ENCODE measurements around the gene BICC1. TPM values are rescaled to one million over a fixed set of nuclear protein-coding genes. Genes with fewer than 3 reads are reported as not detected.

The BICC1 gene
- total and polyA plus RNA-seq, 2 of the 8 experiments (the other 6 are each of a cell fraction or from before 2014, with no cell fraction given): 0.20 to 0.73 TPM

DNA sequence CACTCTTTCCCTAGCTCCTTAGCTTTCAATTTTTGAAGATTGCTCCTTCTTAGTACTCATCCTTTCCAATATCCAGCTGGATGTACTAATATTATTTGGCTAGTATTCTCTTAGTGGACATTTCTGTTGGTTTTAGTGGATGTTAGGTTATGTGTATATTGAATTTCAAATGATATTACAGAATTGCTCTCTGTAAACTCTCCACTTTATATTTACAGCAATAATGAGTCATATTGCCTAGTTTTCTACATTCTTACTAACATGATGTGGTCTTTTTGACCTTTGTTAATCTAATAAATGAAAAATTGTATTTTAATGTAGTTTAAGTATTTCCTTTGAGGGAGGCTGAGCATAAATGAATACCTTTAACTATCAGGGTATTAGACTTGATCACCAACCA lies 69.4 kb downstream of the BICC1 start:
- Histone ChIP-seq H3K4ac (replicated peaks; ENCODE audit: insufficient read length, low read depth, low read length) (no peak overlapping the region), H3K27me3 (replicated peaks in 1 of 4; ENCODE audit: control insufficient read depth in 3 of 4, extremely low read depth in 1 of 4, insufficient read depth in 3 of 4, low read length in 3 of 4) (no peaks in the 10 kb centered on the region), H3K79me1 (ENCODE audit: low read depth, low read length) (no peaks in the 10 kb centered on the region), H3K4me2 (ENCODE audit: insufficient read depth in 1 of 2, low read depth in 2 of 2, low read length in 2 of 2) (no peak overlapping the region), H2BK12ac (ENCODE audit: low read depth, low read length) (no peak overlapping the region), H2BK15ac (ENCODE audit: low read length) (no peak overlapping the region), H3K56ac (replicated peaks; ENCODE audit: insufficient read length, low read depth, low read length) (no peak overlapping the region), H2BK120ac (replicated peaks; ENCODE audit: low read depth, low read length) (no peak overlapping the region), H3K18ac (ENCODE audit: extremely low read depth, low read length) (no peak overlapping the region), H2BK5ac (ENCODE audit: low read depth, low read length) (no peak overlapping the region), H3K23ac (ENCODE audit: insufficient read length) (no peak overlapping the region), H2AFZ (ENCODE audit: low read length) (no peak overlapping the region), H3K79me2 (ENCODE audit: control insufficient read depth in 1 of 2, insufficient read depth in 2 of 2, low read length in 2 of 2) (no peaks in the 10 kb centered on the region), H4K20me1 (replicated peaks in 1 of 2; ENCODE audit: control insufficient read depth in 1 of 2, insufficient read depth in 2 of 2, low read length in 2 of 2) (no peaks in the 10 kb centered on the region), H4K8ac (ENCODE audit: extremely low read depth, insufficient read depth, low read length) (no peak overlapping the region), H3K4me3 (ENCODE audit: extremely low read depth in 1 of 4, insufficient read depth in 2 of 4, low read depth in 3 of 4, low read length in 4 of 4) (no peak overlapping the region), H3K14ac (ENCODE audit: insufficient read length) (no peak overlapping the region), H3K4me1 (replicated peaks in 1 of 4; ENCODE audit: control insufficient read depth in 3 of 4, insufficient read depth in 4 of 4, low read length in 3 of 4) (peaks cover 0 to 3% (median 0%) of the 10 kb centered on the region in 4 experiments; a peak in 1 of 7 replicates), H3K9me3 (ENCODE audit: insufficient read depth in 2 of 2, low read depth in 1 of 2, low read length in 1 of 2) (no peaks in the 10 kb centered on the region), H4K5ac (ENCODE audit: insufficient read length, low read depth, low read length) (no peak overlapping the region), H2AK5ac (ENCODE audit: low read depth, low read length) (no peak overlapping the region), H3K23me2 (ENCODE audit: low read depth, low read length) (no peaks in the 10 kb centered on the region), H3K36me3 (ENCODE audit: control insufficient read depth in 2 of 4, insufficient read depth in 4 of 4, low read length in 3 of 4) (no peaks in the 10 kb centered on the region), H3K9ac (replicated peaks in 1 of 4; ENCODE audit: extremely low read depth in 1 of 4, low read depth in 3 of 4, low read length in 3 of 4) (no peak overlapping the region), H4K91ac (replicated peaks; ENCODE audit: insufficient read length, low read length) (no peak overlapping the region), H3K27ac (ENCODE audit: low read depth, low read length) (no peak overlapping the region), H2BK20ac (ENCODE audit: low read length) (no peak overlapping the region)
- no peak for FAIRE-seq
- no peak for DNase-seq (ENCODE audit: low read depth in 1 of 2, low spot score in 2 of 2)
- CTCF ChIA-PET (ENCODE audit: partially characterized antibody): no interaction called here
- POLR2A ChIA-PET (ENCODE audit: partially characterized antibody): no interaction called here
- TF ChIP-seq TCF12 (IDR thresholded peaks at IDR 0.05; ENCODE audit: low read depth, low read length) (no peak), HDAC6 (IDR thresholded peaks at IDR 0.05; ENCODE audit: low read depth, low read length) (no peak), SIRT6 (IDR thresholded peaks at IDR 0.05; ENCODE audit: low read length) (no peak), ATF2 (IDR thresholded peaks at IDR 0.05; ENCODE audit: low read length) (no peak), SP2 (IDR thresholded peaks at IDR 0.05; ENCODE audit: low read length) (no peak), HDAC2 (IDR thresholded peaks at IDR 0.05; ENCODE audit: borderline replicate concordance in 1 of 2, low read depth in 2 of 2, low read length in 2 of 2) (no peak), RAD21 (IDR thresholded peaks at IDR 0.05 in 1 of 2, conservative IDR thresholded peaks at IDR 0.05 in 1 of 2; ENCODE audit: low read depth in 2 of 2, low read length in 2 of 2) (no peak), RFX5 (IDR thresholded peaks at IDR 0.05; ENCODE audit: borderline replicate concordance, low read depth, low read length) (no peak), ZNF274 (IDR thresholded peaks at IDR 0.05; ENCODE audit: borderline replicate concordance, extremely low read depth, low read length) (no peak)
- TF ChIP-seq, protein P1, sequence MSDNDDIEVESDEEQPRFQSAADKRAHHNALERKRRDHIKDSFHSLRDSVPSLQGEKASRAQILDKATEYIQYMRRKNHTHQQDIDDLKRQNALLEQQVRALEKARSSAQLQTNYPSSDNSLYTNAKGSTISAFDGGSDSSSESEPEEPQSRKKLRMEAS (IDR thresholded peaks at IDR 0.05): no peak
